G401 (cell line): ENCODE measurements around the gene MYH9. TPM values are rescaled to one million over a fixed set of nuclear protein-coding genes. Genes with fewer than 3 reads are reported as not detected.
"Not testable (repeated sequence)": the region's sequence is repeated elsewhere in the genome, so short reads cannot be mapped to it uniquely, and the experiment has no call there.

Experiments
- DNase-seq: peaks from one replicate; pipeline ENCODE4 v3.0.0-alpha.2; 2015; ENCODE audit warnings: low spot score
- in situ Hi-C: cut with HindIII; loops from 2 replicates; pipeline ENCODE4 v1.10.0; 2016; ENCODE audit warnings: low sequenced_read_pairs, mixed read lengths
- total RNA-seq: library from RNA; depleted of rRNA; stranded (reverse); fragments of >200 nt; shearing (Covaris generic); gene quantifications from 2 replicates; pipeline ENCODE4 v1.2.3, GENCODE V29; 2014

The MYH9 gene
- total RNA-seq, 1 experiment from 2014 or later: 185 TPM

DNA sequence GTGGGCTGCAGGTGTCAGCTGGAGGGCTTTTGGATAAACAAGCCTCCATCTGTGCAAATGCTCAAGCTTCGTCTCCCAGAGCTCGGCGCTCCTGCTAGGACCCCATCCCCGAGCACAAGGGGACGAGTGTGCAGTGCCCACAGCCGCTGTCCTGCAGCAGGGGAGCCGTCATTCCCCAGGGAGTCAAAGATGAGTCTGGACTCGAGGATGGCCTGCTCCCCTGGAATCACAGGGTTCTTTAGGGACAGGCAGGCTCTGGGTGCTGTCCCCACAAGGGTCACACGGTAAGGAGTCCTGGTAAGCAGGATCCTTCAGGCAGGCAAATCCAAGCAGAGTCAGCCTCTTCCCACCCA lies 84.7 kb downstream of the MYH9 start:
- DNase-seq: no peak
- in situ Hi-C loops: no loop called here

- in situ Hi-C loops: no loop called here
- DNase-seq: no peak
Observed at GRCh38 chr22:36302439-36303114, 85.2 kb downstream of the MYH9 start.

GRCh38 chr22:36301851-36302250 lies 85.9 kb downstream of the MYH9 start:
- in situ Hi-C loops: no loop called here
- no peak for DNase-seq

DNA sequence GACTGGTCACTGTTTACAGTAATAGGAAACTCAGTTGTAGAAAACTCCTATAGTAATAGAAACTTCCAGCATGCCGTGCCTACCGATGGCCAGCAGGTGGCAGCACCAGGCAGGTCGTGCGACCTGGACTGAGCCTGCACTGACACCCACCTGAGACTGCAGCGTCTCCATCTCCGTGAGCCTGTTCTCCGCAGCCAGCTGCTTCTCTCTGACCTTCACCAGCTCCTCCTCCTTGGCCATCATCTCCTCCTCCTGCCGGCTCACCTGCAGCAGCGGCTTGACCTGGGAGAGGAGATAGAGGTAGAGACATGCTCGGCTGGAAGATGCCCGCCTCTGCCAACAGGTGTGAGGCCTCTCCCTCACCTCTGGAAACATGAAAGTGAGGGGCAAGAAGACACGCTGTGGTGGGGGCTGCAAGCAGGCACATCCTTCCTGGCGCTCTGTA lies 86.4 kb downstream of the MYH9 start:
- in situ Hi-C loops: no loop called here
- peak; percentile 81 for DNase-seq

DNA sequence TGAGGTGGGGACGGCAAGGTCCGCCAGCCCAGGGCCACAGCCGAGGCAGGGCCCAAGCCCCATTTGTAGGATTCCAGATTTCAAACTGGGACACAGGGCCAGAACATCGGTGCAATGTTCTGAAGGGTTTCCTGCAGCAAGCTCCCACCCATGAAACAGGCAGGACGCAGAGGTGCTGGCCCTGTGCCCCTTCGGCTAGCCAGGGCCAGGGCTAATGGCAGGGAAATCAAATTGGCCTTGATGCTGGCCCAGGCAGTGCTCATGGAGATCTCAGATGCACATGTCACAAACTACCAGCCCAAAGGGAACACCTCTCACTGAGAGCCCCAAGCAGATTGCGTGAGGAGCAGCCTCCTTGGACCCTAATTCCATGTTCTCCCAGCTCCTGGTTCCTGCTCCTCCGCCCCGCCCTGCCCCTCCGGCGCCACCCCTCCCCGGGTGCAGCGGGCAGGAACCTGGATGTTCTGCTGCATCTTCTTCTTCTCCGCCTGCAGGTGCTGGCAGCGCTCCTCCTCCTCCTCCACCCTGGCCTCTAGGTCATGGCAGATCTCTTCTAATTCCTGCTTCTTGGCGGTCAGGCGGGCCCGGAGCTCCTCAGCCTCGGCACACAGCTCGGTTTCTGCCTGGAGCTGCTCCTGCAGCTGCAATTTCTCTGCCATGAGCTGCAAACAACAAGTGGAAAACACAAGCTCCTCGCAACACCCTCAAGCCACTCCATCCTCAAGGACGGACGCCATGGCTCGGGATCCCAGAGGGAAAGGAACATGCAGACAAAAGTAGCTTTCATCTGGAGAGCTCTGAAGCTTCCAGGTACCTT lies 87.2 kb downstream of the MYH9 start:
- in situ Hi-C loops: no loop called here
- DNase-seq: no peak

DNA sequence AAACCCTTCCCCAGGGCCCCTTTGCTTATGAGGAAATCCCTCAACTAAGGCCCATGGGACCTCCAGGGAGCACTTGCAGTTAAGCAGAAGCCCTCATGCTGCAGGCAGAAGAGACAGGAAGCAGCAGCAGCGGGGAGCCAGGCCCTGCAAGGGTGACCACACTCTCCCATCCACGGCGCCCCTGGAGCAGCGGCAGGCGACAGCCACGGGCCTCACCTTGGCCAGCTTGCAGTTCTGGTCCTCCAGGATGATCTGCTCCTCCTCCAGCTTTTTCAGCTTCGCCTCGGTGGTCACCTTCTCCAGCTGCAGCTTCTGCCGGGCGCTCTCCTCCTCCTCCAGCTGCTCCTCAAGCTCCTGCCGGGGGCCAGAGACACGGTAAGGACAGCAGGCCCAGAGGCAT lies 87.9 kb downstream of the MYH9 start:
- no peak for DNase-seq
- in situ Hi-C loops: no loop called here

GRCh38 chr22:36299295-36299694 lies 88.5 kb downstream of the MYH9 start:
- no peak for DNase-seq
- in situ Hi-C loops: no loop called here

DNA sequence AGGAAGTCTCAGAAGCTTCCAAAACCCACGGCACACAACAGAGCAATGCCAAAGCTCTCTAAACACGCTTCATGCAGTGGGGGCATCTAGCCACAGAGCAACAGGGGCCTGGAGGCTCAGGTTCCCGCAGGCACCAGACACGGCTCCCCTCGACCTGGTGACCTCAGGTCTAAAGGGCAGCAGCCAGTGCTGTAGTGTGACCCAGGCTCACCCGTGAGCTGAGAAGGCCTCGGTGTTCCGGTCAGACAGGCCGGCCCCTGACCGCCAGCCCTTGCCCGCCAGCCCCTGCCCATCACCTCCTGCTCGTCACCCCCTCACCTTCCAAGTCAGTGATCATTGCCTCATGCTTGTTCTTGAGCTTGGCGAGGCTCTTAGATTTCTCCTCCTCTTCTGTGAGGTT lies 89.2 kb downstream of the MYH9 start:
- DNase-seq: no peak
- in situ Hi-C loops: no loop called here

- in situ Hi-C loops: no loop called here
- DNase-seq: no peak
Observed at GRCh38 chr22:36298118-36298517, 89.6 kb downstream of the MYH9 start.

DNA sequence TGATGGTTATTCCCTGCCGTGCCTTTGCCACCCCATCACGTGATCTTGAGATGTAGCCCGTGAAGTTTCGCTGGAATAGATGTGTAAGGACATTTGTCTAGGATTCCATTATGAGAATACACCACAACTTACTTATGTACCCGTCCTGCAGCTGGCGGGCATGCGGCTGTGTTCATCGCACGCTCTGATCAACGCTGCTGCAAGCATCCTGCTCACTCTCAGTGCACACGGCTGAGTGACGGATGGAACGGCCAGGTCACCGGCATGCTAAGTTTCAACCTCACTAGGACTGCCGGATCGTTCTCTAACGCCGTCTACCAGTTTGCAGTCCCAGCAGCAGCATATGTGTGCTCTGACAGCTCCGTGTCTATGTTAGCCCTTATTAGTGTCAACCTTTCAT lies 90.2 kb downstream of the MYH9 start:
- no peak for DNase-seq
- in situ Hi-C loops: no loop called here

GRCh38 chr22:36296690-36297089 lies 91.1 kb downstream of the MYH9 start:
- no peak for DNase-seq
- in situ Hi-C loops: no loop called here

DNA sequence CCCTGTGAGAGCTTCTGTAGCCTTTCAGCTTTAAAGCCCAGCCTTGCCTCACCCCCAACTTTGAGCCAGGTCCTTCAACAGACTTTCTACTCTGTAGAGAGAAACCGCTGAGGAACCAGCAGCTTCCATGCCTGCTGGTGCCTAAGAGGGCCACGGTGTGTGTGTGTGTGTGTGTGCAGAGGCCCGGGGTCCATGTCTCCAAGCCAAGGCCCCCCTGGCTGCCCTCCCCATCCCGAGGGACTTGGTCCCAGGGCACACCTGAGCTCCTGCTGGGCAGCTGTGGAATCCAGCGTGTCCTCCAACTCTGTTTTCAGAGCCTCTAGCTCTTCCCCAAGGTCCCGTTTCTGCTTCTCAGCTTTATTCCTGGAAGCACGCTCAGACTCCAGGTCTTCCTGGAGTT lies 92.5 kb downstream of the MYH9 start:
- in situ Hi-C loops: no loop called here
- DNase-seq: no peak

GRCh38 chr22:36294801-36295200 lies 93.0 kb downstream of the MYH9 start:
- in situ Hi-C loops: no loop called here
- DNase-seq: no peak

DNA sequence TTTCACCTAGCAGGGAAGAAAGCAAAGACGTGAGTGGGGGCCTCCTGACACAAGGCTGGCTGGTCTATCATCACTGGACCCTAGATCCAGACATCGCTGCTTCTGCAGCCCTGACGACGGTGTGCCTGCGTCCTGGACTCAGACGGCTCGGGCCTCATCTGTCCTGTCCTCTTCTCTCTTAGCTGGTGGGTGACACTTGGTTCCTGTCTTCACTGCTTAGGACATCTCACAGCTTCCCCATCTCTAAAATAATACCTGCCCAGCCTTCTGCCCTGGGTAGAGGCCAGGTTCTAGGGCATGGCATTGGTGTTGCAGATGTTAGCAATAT lies 93.5 kb downstream of the MYH9 start:
- no peak for DNase-seq
- in situ Hi-C loops: no loop called here

- DNase-seq: no peak
- in situ Hi-C loops: no loop called here
Observed at GRCh38 chr22:36293606-36294292, 94.0 kb downstream of the MYH9 start.

GRCh38 chr22:36292823-36293530 lies 94.8 kb downstream of the MYH9 start:
- no peak for DNase-seq
- in situ Hi-C loops: no loop called here

DNA sequence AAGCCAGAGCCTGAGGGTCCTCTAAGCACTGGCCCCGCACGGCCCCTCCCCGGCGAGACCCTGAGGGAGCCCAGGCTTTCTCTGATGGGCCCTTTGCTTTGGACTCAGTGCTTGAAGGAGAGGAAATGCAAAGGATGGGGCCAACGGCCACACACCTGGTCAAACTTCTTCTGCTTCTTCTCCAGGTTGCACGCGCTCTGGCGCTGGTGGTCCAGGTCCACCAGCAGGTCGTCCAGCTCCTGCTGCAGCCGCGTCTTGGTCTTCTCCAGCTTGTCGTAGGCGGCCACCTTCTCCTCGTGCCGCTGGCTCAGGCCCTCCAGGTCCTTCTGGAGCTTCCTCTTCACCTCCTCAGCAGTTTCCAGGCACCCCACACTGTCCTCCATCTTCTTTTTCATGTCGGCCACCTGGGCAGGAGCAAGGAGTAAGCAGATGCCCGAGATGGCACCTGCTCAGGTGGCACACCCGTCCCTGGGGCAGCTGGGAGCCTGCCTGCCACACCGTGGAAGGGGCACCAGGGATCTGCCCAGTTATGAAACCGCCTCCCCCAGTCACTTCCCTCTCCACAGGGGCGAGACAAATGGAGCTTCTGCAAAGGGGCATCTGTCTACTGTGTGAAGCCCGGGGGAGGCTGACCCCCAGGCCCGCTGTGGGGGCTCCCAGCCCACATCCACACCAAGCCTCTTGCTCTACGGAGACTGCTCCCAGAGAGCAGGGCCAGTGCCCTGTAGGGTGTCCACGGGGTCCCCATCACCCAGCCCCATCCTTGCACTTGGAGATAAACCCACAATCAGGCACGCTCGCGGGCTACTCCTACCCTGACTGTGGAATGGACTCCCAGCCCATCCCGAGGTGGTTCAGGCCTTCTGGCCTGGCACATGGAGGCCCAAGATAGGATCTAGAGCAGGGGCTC lies 95.7 kb downstream of the MYH9 start:
- no peak for DNase-seq
- in situ Hi-C loops: no loop called here

DNA sequence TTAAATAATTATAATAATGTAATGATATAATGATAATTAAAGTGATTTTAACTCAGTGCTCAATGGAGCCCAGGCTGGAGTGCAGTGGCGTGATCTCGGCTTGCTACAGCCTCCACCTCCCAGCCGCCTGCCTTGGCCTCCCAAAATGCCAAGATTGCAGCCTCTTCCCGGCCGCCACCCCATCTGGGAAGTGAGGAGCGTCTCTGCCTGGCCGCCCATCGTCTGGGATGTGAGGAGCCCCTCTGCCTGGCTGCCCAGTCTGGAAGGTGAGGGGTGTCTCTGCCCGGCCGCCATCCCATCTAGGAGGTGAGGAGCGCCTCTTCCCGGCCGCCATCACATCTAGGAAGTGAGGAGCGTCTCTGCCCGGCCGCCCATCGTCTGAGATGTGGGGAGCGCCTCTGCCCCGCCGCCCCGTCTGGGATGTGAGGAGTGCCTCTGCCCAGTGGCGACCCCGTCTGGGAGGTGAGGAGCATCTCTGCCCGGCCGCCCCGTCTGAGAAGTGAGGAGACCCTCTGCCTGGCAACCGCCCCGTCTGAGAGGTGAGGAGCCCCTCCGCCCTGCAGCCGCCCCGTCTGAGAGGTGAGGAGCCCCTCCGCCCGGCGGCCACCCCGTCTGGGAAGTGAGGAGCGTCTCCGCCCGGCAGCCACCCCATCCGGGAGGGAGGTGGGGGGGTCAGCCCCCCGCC lies 97.2 kb downstream of the MYH9 start:
- in situ Hi-C loops: not testable (repeated sequence)

More for the DNA sequence above, 97.2 kb downstream of the MYH9 start:
- not testable (repeated sequence) for DNase-seq
